C4-2B (cell line): Measurements from ENCODE around the gene UNC93A.
"Not testable (repeated sequence)": the region's sequence is repeated elsewhere in the genome, so short reads cannot be mapped to it uniquely, and the experiment has no call there.

Experiments used
- CTCF ChIP-seq: fragments of 450-650 bp; conservative IDR thresholded peaks from 2 replicates; pipeline ENCODE4 v1.5.1; 2017; ENCODE audit warnings: mild to moderate bottlenecking
- ZFX ChIP-seq: fragments of 450-650 bp; IDR thresholded peaks from 2 replicates; pipeline ENCODE4 v1.6.1; 2017

GRCh38 chr6:167318856-167319255 lies 27.7 kb downstream of the UNC93A start:
- TF ChIP-seq CTCF, ZFX: not testable (repeated sequence)
